HG03139 (cell line): ENCODE results near the gene SULF2.
"Not testable (repeated sequence)": the region's sequence is repeated elsewhere in the genome, so short reads cannot be mapped to it uniquely, and the experiment has no call there.

ENCODE experiments used
- ATAC-seq: cut with Tn5 transposase; IDR thresholded peaks from one replicate; pipeline ENCODE4 v1.9.1; 2021; ENCODE audit not compliant: unreplicated experiment

Gene SULF2

DNA sequence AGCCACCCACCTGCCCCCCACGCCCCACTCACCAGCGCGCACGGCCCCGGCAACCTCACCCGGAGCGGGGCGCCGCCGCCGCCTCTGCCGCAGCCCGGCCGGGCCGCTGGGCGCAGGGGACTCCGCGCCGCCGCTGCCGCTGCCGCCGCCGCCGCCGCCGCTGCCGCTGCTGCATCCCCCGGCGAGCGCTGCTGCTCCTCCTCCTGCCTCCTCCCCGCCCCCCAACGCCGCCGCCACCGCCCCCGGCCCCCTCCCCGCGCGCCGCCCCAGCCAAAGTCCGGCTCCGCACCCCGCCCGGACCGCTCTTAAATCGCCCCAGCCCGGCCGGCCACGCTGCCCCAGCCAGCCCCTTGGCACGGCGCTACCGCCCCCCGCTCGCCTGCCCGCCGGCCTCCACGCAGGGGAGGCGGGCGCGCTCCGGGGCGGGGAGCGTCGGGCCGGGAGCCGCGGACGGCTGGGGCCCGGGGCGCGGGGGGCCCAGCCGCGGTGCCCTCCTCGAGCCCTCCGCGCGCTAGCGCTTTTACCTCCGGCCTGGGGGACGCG is at the start of gene SULF2:
TSS of gene SULF2 (minus strand) at position 171 of the 543 bp plus-strand sequence. CDS start 28,118 bp downstream, outside the sequence.
- ATAC-seq, result no peak

DNA sequence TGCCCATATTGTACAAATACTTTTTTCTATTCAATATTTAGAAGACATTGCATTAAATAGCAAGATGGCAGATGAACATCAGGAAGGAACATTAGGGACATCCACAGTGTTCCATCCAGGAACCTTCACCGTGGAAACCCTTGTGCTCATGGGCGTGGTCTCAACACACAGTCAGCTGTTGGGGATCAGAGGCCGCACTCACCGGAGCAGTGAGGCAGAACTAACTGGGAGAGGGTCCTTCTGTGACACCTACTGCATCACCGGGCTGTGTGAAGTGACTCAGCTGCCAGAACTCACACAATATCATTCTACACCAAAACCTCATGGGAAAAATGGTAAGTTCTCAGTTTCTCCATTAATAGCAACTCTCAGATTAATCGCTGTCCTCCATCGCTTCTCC is 46.4 kb upstream of the SULF2 start:
- not testable (repeated sequence) for ATAC-seq

DNA sequence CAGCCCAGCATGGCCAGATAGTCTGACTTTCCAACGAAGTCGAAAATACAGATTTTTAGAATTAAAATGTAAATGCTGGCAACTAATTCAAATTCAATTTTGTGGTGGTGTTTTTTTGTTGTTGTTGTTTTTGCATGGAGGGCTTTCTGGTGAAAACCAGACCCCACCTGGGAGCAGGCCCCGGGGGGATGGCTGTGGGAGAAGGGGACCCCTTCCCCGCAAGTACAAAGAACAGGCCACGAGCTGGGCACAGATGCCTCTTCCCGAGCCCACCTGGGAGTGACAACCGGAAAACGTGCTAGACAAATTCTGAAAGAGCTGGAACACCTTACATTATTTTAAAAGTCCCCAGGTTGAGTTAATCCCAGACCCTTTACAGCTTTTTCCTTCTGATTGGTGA is 41.4 kb upstream of the SULF2 start:
- not testable (repeated sequence) for ATAC-seq

DNA sequence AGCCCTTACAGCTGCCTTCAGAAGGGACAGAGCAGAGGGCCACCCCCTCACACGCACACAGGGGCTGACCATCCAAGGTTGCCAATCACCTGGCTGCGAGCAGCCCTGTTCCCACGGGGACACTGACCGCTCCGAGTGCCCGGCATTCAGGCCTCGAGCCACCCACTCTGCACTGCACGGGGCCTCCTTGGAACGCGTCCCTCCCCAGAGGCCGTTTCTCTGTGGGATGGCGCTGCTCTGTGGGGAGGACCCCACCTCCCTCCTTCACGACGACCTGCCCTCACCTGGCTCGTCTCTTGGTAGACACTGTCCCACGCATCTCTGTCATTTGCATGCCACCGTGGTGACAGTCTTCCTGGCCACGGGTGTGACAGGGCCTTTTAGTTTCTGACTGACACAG is 40.7 kb upstream of the SULF2 start:
- ATAC-seq, result not testable (repeated sequence)

DNA sequence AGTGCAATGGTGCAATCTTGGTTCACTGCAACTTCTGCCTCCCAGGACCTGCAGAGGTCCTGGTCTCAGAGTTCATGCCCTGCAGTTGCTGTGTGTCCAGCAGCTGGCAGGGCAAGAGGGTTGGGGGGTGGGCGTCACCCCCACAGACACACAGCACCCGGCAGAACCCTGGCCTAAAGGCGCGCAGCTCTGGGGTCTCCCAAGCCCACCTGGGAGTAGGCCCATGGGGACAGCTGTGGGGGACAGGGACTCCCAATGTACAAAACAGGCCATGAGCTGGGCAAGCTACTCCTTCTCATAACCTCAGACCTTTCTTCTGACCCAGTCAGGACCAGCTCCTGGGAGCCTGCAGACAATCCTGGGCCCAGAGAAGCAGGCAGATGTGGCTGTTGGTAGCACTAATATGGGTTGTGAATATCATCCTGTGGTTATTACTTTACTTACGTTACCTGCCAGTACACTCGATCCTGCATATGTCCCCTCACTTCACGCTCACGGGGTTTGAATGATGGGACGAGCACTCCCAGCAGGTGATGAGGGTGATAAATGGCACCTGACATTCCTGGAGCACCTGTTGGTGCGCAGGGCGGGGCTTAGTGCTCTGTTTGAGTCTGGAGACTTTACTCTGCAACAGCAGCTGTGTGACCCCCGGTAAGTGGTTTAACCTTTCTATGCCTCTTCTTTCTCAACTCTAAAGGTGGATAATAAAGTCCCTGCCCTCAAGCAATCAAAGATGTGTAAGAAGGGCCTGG is 39.9 kb upstream of the SULF2 start:
- ATAC-seq, result no peak

DNA sequence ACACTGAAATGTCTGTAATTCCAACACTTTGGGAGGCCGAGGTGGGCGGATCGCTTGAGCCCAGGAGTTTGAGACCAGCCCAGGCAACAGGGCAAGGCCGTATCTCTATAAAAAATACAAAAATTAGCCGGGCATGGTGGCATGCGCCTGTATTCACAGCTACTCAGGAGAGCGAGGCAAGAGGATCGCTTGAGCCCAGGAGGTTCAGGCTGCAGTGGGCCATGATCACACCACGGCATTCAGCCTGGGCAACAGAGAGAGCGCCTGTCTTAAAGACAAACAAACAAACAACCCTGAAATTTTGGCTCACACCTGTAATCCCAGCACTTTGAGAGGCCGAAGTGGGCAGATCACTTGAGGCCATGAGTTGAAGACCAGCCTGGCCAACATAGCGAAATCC is 38.7 kb upstream of the SULF2 start:
- ATAC-seq, result not testable (repeated sequence)

DNA sequence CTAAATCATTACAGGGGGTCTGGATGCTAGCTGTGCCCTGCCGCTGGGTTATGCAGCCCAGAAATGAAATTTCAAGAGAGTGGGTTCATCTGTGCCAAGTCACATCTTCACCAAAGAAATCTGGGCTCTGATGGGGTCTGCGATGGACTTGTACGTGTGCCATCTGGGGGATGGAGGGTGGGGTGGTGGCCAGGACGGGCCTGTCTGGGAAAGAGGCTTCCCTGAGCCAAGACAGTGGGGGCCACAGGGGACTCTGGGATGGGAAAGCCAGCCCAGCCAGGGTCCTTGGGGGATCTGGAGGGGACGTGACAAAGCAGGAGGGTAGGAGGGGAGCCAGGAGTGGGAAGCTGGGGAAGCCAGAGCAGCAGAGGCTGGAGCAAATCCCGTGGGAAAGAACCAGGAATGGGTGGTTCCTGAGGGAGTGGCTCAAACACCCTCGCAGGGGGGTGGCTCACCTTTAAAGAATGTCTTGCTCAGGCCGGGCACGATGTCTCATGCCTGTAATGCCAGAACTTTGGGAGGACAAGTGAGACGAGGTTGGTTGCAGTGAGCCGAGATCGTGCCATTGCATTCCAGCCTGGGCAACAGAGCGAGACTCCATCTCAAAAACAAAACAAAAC is 36.3 kb upstream of the SULF2 start:
- no peak for ATAC-seq

DNA sequence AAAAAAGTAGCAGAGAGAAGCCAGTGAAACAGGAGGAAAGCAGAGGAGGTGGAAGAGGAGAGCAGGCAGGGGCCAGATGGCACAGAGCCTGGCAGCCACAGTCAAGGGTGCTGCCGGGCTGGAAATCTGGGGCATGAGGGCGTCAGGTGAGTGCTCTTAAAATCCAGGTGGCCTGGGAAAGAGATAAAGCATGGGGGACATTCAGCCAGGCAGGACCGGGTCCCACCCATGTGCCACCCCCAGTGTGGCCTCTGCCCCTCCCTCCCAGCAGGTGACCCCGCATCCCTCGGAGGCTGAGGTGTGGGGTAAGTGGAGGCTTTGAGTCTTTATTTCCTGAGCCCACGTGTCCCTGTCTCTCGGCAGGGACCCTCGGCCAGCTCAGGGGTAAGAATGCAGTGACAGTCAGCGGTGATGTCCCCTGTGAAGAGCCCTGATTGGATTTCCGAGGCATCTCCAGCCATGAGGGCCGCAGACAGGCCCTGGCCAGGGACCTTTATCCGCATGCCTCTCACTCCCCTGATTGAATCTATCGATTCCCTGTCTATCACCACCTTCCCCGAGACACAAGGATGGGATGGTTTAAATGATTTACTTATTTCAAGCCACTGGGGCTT is 33.8 kb upstream of the SULF2 start:
- ATAC-seq, result no peak

DNA sequence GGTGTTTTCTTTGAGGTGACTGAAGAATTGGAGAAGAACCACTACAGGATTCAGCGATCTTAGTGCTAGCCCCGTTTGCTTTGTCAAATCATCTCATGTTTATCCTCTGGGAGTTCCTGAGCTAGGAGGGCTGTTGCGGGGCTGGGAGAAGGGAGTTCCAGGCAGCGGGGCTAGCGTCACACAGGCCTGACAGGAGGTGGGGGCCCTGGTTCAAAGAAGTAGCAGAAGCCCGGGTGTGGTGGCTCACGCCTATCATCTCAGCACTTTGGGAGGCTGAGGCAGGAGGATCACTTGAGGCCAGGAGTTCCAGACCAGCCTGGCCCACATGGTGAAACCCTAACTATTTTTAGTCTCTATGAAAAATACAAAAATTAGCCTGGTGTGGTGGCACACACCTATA is 33.2 kb upstream of the SULF2 start:
- ATAC-seq, result no peak

DNA sequence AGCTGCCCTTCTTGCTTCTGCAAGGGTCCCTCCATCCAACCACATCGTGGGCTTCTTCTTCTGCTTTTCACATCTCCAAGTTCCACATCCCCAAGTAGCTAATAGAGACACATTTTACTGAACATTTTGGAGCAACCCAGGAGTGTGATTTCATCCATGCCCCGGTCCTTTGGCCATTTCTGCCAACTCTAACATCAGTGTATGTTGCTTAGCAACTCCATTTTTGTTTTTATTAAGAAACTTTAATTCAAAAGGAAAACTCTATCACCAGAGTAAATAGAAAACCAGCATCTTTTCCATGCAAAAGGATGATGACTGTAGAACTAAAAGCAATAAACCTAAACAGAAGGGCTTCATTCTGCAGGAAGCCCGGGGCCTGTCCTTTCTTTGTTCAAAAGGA is 32.7 kb upstream of the SULF2 start:
- no peak for ATAC-seq

DNA sequence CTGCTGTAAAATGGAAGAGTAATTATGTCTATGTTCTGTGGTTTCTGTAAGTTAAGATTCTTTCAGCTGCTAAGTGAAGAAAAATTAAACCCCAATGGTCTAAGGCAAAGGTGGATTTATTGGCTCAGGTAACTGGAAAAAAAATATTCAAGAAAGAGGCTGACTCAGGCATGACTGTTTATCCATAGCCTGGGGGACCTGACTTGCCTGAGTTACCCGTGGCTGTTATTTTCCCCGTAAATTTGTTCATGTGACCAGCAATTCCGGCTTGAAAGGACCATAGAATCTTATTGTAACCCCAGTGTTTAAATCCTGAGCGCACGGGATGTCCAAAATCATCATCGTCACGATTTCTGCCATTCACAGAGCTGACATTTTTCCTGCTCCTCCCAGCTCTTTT is 32.3 kb upstream of the SULF2 start:
- ATAC-seq, result no peak

DNA sequence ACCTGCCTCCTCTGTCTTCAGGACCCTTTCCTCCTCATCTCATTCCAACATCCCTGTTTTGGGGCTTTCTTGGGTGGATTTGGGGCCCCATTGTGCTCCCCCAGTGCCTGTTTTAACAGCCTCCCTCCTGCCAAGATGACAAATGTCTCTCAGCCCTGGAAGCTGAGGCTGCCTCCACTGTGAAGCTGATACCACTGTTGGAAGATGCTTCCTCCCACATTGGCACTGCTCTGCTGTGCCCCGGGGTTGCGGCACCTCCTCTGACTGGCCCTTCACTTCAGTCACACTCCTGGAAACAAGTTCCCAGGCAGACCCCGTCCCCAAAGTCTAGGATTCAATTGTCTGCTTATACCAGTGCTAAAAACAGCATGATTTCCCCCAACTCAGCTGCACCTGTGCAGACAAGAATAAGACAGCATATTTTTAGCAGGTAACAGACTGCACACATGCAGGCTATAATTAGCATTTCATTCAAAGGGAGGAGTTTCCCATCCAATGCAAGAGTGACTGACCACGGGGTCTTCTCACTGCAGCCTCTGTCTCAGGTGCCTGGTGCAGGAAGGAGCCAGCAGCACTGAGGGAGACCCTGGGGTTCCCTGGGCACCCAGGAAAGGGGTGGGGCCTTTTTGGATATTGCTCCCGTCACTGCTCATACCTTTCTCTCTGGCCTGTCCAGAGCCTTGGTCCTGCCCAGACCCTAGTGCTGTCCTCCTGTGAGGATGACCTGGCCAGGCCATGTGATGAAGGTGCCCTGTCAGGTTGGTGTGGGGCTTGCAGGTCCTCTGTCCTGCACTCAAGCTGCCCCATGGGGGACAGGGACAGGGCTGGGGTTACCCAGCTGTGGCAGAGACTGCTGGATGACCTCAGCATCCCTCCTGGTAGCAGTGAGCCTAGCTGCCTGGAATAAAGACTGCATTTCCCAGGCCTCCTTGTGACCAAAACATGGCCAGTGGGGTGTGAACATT is 31.5 kb upstream of the SULF2 start:
- no peak for ATAC-seq

DNA sequence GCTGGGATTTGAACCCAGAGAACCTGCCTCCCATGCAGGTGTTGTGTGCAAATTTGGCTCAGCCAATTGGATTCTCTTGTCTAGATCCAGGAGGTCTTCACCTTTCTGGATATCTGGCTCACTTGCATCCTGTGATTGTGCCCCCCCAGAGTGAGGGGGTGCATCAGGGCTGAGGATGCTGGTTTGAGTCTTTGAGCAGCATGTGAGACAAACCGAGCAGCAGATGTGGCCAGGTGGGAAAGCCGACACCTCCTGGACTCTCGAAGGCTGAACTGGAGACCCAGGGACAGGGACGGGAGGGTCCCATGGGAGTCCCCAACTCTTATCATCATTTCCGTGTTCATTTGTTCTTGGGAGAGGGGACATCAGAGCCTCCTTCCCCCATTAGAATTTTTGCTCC is 30.6 kb upstream of the SULF2 start:
- ATAC-seq, result no peak

DNA sequence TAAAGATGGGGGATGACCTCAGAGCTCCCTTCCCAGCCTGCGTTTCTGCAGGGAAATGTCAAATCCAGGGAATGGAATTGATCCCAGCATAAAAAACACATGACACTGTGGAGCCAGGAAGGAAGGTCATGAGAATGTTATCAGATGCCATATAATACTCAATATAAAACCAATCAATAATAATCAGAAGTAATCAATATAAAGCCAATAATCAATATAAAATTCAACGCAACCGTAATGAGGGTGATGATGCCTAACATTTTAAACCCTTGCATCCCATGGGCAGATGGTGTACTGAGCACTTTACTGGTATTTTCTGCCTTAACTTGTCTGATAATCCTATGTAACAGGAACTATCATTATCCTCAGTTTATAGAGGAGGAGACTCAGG is 30.1 kb upstream of the SULF2 start:
- no peak for ATAC-seq

DNA sequence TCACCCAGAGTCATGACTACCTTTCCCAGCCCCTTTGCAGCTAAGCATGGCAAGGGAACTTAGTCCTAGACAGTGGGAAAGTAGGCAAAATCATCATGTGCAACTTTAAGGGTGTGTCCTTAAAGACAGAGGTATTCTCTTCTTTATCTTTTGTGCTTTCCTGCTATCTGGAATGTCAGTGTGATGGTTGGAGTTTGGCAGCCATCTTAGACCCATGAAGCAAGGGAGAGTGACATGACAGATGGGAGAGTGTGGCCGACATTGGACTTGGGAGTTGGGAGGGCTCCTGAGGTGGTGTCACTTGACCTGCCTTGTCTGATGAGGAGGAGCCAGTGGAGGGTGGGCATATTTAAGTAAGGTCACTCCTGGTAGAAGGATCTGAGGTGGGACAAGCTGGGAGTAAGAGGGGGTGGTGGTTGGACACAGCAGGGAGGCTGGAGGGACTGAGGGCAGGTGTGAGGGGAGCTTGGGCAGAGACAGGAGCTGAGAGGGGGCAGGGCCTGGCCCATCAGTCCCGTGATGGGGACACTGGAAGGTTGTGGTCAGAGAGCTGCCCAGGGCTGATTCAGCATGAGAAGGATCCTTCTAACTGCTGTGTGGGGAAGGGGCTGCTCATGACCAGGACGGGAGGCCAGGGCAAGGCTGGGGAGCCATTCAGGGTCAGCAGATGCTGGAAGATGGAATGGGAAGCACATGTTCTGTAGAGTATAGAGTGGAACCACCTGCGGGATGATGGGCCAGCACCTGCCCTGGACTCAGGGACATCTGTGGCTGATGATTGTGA is 29.5 kb upstream of the SULF2 start:
- no peak for ATAC-seq

DNA sequence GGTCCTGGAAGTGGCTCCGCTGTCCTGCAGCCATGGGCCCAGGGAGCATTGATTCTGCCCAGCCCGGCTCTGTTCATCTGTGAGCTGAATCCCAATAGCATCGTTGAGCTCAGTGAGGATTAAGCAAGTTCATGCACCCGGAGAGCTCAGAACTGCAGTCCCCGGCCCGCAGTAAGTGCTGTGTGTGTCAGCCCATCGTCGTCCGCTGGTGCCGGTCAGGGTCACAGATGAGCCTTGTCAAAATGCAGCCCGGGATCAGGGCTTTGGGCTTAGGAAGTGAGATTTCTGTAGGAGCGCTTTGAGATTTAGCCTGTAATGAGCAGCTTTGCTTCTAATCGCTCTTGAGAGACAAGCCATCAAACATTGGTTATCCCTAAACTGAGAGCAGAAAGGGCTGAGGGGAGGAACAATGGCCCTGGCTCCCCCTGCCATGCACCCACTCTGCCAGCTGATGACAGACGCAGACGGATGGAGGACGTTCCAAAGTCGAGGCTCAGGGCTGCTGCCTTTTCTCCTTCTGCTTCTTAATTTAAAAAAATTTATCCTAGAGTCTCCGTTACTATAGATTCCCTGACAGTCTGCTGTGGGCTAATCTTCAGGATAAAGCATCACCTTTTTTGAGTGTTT is 25.6 kb upstream of the SULF2 start:
- ATAC-seq, result no peak

DNA sequence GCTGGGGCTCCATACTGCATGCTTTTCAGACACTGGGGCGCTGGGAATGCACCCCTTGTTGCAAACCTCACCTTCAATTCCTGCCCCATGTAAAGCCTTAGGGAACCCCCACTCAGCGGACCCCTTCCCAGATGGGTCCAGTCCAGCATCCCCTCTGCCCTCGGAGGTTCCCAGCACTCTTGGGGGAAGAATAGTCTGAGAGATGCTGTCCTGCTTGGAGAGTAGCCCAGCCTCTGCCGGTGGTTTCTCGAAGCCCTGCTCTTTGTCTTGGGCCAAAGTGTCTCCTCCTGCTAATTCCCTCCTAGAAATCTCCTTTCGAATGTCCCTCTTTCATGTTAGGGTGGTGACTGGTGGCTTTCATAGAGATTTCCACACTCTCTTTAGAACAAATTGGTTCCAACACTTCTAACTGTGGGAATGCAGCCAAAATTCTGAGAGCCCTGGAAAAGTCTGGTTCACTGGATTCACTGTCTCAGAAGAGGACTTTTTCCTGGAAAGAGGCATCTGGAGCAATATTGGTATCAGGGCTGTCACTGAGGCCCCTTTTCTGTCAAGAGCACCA is 24.9 kb upstream of the SULF2 start:
- ATAC-seq, result no peak

DNA sequence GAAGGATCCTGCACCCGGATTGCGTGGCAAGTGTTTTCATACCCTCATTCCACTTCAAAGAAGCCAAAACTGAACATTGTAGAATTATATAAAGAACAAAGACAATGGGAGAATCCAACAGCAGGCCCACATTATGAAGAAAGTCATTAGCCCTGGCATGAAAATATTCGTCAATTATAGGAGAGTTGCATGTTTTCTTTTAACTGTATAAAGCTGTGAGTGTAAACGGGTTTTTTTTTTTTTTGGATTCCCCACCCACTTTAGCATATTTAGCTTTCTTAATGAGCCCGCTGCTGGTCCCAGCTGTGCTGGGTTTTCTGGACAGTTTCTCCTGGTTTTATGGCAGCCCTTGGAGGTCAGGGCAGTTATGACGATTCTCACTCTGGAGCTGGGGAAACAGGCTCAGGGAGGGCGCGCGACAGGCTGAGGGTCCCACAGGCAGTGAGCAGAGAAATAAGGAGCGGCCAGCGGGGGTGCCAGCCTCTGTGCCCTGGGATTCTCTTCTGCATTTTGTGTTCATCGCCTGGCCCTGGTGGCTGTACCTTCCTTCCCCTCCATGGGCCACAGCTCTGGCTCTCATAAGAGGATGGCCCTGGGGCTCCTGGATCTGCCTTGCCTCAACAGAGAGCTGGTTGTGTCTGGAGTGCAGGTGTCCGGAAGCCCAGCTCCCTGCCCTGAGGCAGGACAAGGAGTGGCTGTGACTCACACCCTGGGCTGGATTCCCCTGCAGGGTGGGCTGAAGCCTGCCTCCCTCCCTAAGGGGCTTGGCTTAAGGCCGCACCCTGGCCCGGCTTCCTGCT is 24.1 kb upstream of the SULF2 start:
- ATAC-seq, result no peak

DNA sequence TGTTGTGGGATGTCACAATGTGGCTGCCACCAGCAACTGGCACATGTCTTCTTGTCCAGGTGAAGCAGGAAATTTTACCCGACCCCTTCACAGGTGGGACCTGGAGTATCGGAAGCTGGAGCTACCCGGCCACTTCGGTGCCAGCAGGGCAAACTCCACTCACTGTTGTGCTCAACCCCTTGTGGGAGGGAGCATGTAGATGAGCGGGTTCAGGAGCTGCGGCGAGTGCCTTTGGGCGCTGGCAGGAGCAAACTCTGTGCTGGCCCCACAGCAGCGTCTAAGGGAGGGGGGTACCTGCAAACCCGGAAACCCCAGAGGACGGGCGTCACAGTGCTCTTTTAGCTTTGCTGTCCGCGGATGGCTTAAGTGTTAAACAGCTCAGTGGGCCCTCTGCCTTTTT is 20.7 kb upstream of the SULF2 start:
- no peak for ATAC-seq
